GM19463 (cell line): ENCODE measurements around the gene FGF8.

Source experiments
- ATAC-seq: cut with Tn5 transposase; IDR thresholded peaks from one replicate; pipeline ENCODE4 v1.9.1; 2021; ENCODE audit warnings: mild to moderate bottlenecking, moderate library complexity; ENCODE audit not compliant: unreplicated experiment

FGF8 gene

DNA sequence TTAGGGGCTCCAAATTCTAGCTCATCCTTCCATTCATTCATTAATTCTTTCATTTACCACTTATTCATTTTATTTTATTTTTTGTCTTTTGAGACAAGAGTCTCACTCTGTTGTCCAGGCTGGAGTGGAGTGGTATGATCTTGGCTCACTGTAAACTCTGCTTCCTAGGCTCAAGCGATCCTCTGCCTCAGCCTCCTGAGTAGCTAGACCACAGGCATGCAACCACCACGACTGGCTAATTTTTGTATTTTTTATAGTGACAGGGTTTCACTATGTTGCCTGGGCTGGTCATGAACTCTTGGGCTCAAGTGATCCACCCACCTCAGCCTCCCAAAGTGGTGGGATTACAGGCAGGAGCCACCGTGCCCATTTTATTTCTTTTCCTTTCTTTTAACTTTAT, 31.6 kb downstream of the FGF8 start:
- no peak for ATAC-seq

DNA sequence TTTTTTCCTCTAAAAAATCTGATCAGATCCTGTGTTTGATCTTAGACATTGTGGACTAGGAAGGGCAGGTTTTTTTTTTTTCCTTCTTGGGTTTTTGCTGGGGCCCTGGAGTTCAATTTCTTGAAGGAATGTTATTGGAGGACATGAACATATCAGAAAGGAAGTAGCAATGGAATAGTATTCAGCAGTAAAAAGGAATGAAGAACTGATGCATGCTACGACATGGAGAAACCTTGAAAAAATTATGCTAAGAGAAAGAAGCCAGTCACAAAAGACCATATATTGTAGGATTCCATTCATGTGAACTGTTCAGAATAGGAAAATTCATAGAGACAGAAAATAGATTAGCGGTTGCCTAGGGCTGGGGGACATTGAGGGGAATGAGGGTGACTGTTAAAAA, 34.0 kb downstream of the FGF8 start:
- ATAC-seq: no peak

DNA sequence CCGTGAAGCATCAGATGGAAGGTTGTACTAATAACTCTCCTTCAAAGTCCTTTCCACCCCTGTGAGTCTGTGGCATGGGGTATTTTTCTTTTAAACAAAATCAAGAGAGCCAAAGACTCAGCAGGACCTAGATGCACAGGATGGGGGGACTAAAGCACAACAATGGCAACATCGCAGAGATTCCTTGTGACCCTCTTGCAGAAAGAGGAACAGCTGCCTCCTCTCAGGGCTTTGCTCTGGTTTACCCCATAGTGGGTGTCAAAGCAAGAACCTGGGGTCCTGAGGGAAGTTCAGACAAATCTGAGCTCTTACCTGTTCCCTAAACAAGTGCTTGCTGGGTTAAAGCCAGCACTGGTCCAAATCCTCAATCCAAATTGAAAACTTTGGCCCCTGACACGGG, 39.2 kb downstream of the FGF8 start:
- no peak for ATAC-seq

DNA sequence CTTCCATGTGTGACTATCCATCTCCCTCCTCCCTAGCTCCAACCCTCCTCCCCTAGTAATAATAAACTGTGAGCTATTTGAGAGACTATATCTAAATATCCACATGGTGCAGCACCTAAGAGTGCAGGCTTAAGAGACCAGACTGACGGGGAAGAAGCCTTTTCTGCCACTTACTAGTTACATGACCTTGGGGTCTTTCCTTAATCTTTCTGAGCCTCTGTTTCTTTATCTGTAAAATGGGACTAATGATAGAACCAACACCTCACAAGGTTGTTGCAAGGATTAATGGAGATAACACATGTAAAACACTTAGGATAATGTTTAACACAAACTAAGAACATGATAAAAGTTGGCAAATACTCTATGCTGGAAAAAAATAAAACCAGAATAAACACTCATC, 43.8 kb downstream of the FGF8 start:
- no peak for ATAC-seq

DNA sequence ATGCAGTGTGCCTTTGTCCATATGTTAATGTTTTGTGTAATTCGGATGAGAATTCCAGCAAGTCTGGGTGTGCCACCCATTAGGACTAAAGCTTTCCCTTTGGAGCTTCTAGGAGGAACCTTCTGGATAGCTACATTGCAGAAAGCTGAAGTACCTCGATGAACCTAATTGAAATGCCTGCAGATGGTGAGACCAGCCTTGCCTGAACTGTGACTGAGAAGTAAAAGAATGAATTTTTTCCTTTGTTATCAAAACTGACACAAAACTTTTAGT, 49.9 kb downstream of the FGF8 start:
- ATAC-seq: no peak

DNA sequence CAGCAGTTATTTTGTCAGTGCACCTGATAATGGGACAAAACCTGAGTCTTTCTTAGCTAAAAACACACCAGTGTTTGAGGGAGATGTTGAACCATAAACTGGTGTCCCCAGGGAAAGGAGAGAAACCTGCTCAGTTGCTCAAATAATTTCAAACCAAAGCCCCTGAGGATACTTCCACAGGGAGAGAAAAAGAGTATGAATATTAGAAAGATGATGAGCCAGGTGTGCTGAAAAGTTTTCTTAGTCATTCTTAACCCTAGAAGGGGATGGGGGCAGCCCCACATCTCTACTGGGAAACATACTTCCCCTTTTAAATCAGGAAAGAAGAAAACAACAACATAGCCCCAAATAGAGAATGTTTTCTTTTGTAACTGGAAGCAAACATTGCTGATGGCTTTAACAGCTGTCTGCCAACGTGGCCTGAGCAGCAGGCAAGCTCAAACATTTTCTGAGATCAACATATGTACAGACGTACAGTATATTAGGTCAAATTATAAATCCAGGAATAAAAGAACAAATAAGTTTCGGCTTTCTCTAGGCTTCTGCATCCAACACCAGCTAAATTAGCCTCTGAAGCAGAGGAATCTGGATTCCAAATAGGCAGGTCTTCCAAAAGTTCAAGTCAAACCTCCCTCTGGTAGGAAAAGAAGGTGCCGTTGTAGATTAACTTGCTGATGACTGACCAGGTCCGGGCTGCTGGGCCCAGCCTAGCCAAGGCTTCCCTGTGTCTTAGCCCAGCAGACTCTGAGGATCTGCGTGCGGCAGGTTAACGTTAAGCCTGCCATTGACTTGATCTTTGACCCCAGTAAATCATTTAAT, 50.4 kb downstream of the FGF8 start:
- no peak for ATAC-seq

DNA sequence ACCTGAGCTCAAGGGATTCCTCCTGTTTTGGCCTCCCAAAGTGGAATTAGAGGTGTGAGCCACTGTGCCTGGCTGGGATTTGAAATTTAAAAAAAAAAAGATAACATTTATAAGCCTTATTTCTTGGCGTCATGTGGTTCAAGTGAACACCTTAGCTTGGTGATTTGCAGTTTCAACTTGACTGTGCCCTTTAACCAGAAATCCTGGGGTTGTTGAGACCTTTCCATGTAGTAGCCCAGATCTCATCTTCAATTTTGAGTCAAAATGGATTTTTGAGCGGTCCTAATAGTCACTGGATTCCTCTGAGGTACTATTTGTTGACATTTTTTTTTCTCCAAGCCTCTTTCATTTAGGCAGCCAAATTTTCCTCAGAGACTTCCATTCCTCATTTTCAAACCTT, 51.5 kb downstream of the FGF8 start:
- no peak for ATAC-seq

DNA sequence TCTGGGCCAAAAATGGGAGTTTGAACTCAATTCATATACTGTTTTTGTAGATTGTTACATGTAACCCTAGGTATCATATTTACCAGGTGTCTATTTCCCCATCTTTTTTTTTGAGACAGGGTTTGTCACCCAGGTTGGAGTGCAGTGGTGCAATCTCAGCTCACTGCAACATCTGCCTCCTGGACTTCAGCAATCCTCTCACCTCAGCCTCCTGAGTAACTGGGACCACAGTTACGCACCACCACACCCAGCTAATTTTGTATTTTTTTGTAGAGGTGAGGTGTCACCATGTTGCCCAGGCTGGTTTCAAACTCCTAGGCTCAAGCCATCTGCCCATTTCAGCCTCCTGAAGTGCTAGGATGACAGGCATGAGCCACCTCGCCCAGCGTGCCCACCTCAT, 52.7 kb downstream of the FGF8 start:
- no peak for ATAC-seq

DNA sequence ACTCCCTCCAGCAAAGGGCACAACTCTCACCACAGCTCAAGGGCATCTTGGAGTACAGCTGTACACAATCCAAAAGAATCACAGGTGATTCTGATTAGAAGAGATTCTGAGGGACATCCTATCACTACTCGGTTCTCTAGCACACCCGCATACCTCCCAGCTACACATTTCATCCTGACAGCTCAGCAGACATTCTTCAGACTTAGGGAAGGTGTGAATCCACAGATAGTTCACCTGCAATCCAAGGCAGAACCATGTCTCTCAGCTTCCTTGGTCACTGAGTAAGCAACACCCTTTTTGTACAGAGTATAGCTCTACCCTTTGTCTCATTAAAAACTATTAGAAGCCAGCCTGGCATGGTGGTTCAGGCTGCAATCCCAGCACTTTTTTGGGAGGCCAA, 54.1 kb downstream of the FGF8 start:
- ATAC-seq: no peak

DNA sequence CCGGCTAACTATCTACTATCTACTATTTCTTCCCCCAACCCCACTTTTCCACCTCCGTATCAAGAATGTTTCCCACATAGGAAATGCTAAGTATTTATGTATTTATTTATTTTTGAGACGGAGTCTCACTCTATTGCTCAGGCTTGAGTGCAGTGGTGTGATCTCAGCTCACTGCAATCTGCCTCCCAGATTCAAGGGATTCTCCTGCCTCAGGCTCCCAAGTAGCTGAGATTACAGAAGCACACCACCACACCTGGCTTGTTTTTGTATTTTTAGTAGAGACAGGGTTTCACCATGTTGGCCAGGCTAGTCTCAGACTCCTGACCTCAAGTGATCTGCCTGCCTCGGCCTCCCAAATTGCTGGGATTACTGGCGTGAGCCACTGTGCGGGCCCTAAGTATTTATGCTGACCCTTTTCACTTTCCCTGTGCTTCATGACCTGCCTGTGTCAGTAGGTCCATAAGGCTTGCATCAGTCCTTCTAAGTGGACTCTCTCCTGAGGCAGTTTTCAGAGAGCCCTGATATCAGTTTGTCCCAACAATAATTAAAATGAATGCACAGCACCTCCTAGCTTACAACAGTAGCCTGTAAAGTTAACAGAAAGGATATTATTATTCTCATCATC, 55.2 kb downstream of the FGF8 start:
- no peak for ATAC-seq
